Panc1 (cell line): ENCODE results near the gene COL4A2.

Source experiments
- CTCF ChIP-seq: fragments of 450-650 bp; IDR thresholded peaks from 2 replicates; pipeline ENCODE4 v1.5.1; 2017; ENCODE audit warnings: mild to moderate bottlenecking
- POLR2AphosphoS5 ChIP-seq: IDR thresholded peaks from 2 replicates; pipeline ENCODE4 v1.6.1; 2012; ENCODE audit warnings: mild to moderate bottlenecking, low read depth, low read length, moderate library complexity
- REST ChIP-seq, 2 experiments: IDR thresholded peaks; 2 replicates each; pipeline ENCODE4 v1.6.1; 2011 to 2012; ENCODE audit warnings: low read depth in 2 of 2, control low read depth in 1 of 2, low read length in 1 of 2, mild to moderate bottlenecking in 1 of 2, moderate library complexity in 1 of 2; ENCODE audit not compliant: insufficient read depth in 1 of 2

GRCh38 chr13:110363010-110363409 is 55.9 kb downstream of the COL4A2 start:
- TF ChIP-seq CTCF (no peak), POLR2AphosphoS5 (no peak), REST (IDR thresholded peaks at IDR 0.05; ENCODE audit: insufficient read depth in 1 of 2, low read depth in 2 of 2, low read length in 1 of 2) (no peak)
